HCT116 (cell line): ENCODE measurements around the gene CD248.

Experiments used
- CBX3 ChIP-seq: IDR thresholded peaks from 2 replicates; pipeline ENCODE4 v1.6.1; 2012; ENCODE audit warnings: low read depth
- CEBPB ChIP-seq: IDR thresholded peaks from 2 replicates; pipeline ENCODE4 v1.6.1; 2012; ENCODE audit warnings: low read depth
- EGR1 ChIP-seq: IDR thresholded peaks from 2 replicates; pipeline ENCODE4 v1.6.1; 2012; ENCODE audit warnings: low read depth
- EZH2 ChIP-seq: fragments of 200-600 bp; sonication (generic); IDR thresholded peaks from 2 replicates; pipeline ENCODE4 v1.6.1; 2017; ENCODE audit warnings: antibody characterized with exemption, mixed run types
- EZH2phosphoT487 ChIP-seq: fragments of 200-600 bp; IDR thresholded peaks from 2 replicates; pipeline ENCODE4 v1.6.1; 2018; ENCODE audit warnings: antibody characterized with exemption, borderline replicate concordance
- JUND ChIP-seq: IDR thresholded peaks from 2 replicates; pipeline ENCODE4 v1.6.1; 2012
- POLR2A ChIP-seq: IDR thresholded peaks from 2 replicates; pipeline ENCODE4 v1.7.0; 2011; ENCODE audit warnings: borderline replicate concordance; ENCODE audit not compliant: insufficient read depth, insufficient read length; ENCODE audit errors: extremely low read depth
- RAD21 ChIP-seq: IDR thresholded peaks from 2 replicates; pipeline ENCODE4 v1.6.1; 2012; ENCODE audit warnings: low read depth, mild to moderate bottlenecking
- SRF ChIP-seq: IDR thresholded peaks from 2 replicates; pipeline ENCODE4 v1.6.1; 2012; ENCODE audit warnings: low read depth
- ZFX ChIP-seq: fragments of 450-650 bp; IDR thresholded peaks from 2 replicates; pipeline ENCODE4 v1.6.1; 2017
- TF ChIP-seq, protein P1 (sequence below), 3 experiments: fragments of 200-600 bp in 1 of 3; sonication (generic) in 1 of 3; IDR thresholded peaks in 2 of 3; conservative IDR thresholded peaks in 1 of 3; 2 replicates each; pipeline ENCODE4 v1.5.1; 2012 to 2017; ENCODE audit warnings: low read depth in 2 of 3, low read length in 2 of 3, antibody characterized with exemption in 1 of 3, borderline replicate concordance in 1 of 3, control low read depth in 1 of 3, mild to moderate bottlenecking in 1 of 3, mixed read lengths in 1 of 3, mixed run types in 1 of 3, moderate library complexity in 1 of 3; ENCODE audit not compliant: insufficient read depth in 1 of 3
- TF ChIP-seq, protein P2 (sequence below): IDR thresholded peaks from 2 replicates; pipeline ENCODE4 v1.6.1; 2012; ENCODE audit warnings: low read depth
- TF ChIP-seq, protein P3 (sequence below): IDR thresholded peaks from 2 replicates; pipeline ENCODE4 v1.6.1; 2011; ENCODE audit warnings: mild to moderate bottlenecking, low read length, moderate library complexity; ENCODE audit not compliant: insufficient replicate concordance; ENCODE audit errors: extremely low read depth

DNA sequence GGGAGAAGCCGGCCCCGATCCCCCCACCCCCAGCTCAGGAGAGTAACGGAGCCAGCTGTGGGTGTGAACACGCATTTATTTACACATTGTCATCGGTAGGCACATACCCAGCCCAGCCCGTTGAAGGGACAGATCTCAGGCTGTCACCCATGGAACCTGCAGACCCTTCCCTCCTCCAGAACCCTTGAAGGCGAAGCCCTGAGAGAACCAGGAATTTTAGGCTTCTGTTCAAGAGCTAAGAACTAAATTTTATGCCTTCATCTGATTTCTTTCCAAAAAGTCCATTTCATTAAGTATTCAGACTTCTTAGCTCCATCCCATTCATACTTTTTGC is 28.4 kb upstream of the CD248 start:
- TF ChIP-seq SRF (no peak), CBX3 (no peak), POLR2A (no peak), EZH2phosphoT487 (no peak), EZH2 (no peak), JUND (no peak), RAD21 (no peak), EGR1 (no peak), CEBPB (no peak), ZFX (peak; percentile 45; the same call in 1 of the 2 replicates)
- TF ChIP-seq, protein P1, sequence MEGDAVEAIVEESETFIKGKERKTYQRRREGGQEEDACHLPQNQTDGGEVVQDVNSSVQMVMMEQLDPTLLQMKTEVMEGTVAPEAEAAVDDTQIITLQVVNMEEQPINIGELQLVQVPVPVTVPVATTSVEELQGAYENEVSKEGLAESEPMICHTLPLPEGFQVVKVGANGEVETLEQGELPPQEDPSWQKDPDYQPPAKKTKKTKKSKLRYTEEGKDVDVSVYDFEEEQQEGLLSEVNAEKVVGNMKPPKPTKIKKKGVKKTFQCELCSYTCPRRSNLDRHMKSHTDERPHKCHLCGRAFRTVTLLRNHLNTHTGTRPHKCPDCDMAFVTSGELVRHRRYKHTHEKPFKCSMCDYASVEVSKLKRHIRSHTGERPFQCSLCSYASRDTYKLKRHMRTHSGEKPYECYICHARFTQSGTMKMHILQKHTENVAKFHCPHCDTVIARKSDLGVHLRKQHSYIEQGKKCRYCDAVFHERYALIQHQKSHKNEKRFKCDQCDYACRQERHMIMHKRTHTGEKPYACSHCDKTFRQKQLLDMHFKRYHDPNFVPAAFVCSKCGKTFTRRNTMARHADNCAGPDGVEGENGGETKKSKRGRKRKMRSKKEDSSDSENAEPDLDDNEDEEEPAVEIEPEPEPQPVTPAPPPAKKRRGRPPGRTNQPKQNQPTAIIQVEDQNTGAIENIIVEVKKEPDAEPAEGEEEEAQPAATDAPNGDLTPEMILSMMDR (IDR thresholded peaks at IDR 0.05 in 2 of 3, conservative IDR thresholded peaks at IDR 0.05 in 1 of 3; ENCODE audit: borderline replicate concordance in 1 of 3, insufficient read depth in 1 of 3, low read depth in 2 of 3, low read length in 2 of 3) = no peak
- TF ChIP-seq, protein P2, sequence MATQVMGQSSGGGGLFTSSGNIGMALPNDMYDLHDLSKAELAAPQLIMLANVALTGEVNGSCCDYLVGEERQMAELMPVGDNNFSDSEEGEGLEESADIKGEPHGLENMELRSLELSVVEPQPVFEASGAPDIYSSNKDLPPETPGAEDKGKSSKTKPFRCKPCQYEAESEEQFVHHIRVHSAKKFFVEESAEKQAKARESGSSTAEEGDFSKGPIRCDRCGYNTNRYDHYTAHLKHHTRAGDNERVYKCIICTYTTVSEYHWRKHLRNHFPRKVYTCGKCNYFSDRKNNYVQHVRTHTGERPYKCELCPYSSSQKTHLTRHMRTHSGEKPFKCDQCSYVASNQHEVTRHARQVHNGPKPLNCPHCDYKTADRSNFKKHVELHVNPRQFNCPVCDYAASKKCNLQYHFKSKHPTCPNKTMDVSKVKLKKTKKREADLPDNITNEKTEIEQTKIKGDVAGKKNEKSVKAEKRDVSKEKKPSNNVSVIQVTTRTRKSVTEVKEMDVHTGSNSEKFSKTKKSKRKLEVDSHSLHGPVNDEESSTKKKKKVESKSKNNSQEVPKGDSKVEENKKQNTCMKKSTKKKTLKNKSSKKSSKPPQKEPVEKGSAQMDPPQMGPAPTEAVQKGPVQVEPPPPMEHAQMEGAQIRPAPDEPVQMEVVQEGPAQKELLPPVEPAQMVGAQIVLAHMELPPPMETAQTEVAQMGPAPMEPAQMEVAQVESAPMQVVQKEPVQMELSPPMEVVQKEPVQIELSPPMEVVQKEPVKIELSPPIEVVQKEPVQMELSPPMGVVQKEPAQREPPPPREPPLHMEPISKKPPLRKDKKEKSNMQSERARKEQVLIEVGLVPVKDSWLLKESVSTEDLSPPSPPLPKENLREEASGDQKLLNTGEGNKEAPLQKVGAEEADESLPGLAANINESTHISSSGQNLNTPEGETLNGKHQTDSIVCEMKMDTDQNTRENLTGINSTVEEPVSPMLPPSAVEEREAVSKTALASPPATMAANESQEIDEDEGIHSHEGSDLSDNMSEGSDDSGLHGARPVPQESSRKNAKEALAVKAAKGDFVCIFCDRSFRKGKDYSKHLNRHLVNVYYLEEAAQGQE = no peak
- TF ChIP-seq, protein P3, sequence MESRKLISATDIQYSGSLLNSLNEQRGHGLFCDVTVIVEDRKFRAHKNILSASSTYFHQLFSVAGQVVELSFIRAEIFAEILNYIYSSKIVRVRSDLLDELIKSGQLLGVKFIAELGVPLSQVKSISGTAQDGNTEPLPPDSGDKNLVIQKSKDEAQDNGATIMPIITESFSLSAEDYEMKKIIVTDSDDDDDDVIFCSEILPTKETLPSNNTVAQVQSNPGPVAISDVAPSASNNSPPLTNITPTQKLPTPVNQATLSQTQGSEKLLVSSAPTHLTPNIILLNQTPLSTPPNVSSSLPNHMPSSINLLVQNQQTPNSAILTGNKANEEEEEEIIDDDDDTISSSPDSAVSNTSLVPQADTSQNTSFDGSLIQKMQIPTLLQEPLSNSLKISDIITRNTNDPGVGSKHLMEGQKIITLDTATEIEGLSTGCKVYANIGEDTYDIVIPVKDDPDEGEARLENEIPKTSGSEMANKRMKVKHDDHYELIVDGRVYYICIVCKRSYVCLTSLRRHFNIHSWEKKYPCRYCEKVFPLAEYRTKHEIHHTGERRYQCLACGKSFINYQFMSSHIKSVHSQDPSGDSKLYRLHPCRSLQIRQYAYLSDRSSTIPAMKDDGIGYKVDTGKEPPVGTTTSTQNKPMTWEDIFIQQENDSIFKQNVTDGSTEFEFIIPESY = no peak
